ENCODE measurements around the gene SEPHS2.
"Not testable (repeated sequence)": the region's sequence is repeated elsewhere in the genome, so short reads cannot be mapped to it uniquely, and the experiment has no call there.

Gene SEPHS2

GRCh38 chr16:30397056-30397455, 48.6 kb downstream of the SEPHS2 start:
- no peak for DNase-seq

- not testable (repeated sequence) for DNase-seq
These were observed 49.0 kb downstream of the SEPHS2 start for GRCh38 chr16:30396627-30397026.

- peak; percentile 11 to 20 for DNase-seq
These were observed 49.6 kb downstream of the SEPHS2 start for GRCh38 chr16:30395992-30396585.

GRCh38 chr16:30395155-30395991, 50.3 kb downstream of the SEPHS2 start, which contains the start of gene ZNF48:
TSS of gene ZNF48 (plus strand) at chr16:30395420. CDS start at chr16:30395795, 375 bp downstream.
- peak; percentile 78 to 83 for DNase-seq

GRCh38 chr16:30394592-30395154, 51.0 kb downstream of the SEPHS2 start:
- no peak for DNase-seq

Measured in NCI-H2081 (cell line).